Activated naive CD8-positive, alpha-beta T cell treated with anti-CD3 and anti-CD28 coated beads, Interleukin-2, amount 50 U/mL, for 16 hours (primary cell): ENCODE data around the gene PLCL2.

Source experiments
- DNase-seq: peaks from one replicate; pipeline ENCODE4 v3.0.0-alpha.2; 2020; ENCODE audit warnings: low read depth, low spot score

Gene PLCL2

DNA sequence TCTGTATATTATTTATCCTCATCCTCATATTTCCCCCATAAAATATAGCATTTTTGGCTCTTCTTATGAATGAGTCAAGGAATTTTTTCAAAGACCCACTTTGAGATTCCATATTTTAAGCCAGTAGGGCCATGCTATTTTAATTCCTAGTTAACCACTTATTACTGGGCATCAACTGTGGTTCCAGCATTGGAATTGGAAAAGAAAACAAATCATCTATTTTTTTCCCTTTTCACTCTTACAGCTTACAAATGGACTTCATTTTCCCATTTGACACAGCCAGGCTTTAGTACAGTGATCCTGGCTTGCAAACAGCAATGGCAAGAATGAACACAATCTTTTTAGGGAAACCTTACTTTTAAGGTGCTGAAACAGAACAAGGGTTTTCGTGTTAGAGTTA, 19.4 kb upstream of the PLCL2 start:
- no peak for DNase-seq

DNA sequence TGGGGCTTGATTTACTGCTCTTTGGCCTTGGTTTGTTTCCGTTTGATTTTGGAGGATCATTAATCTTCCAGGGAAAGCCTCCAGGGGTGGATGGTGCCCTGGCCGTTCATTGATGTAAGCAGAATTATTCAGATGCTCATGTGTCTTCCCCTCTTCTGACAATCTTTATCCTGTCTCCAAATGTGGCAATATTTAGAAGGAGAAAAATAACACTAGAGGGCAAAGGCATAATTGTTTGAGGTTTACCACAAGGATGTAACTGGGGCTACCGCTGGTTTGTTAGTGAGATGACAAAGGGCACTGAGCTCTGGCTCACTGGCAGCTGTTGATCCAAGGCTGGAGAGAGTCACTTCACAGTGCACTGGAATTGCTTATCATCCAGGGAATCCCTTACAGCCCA, 18.2 kb upstream of the PLCL2 start:
- no peak for DNase-seq

DNA sequence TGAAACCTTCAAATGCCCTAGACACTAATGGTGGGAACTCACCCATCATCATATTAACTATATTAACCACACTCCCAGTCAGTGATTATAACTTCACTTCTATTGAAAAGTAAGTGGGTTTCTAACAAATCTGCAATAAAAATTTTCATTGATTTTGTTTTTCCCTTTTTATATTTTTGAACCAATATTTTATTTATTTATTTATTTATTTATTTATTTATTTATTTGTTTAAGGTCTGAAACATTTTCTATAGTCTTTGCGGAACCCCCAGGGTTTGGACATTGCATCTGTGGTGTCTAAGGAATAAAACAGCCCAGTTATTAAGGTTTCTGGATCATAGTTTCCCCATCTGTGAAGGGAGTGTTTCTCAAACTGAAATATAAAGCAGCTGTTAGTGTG, 16.2 kb upstream of the PLCL2 start:
- DNase-seq: no peak

DNA sequence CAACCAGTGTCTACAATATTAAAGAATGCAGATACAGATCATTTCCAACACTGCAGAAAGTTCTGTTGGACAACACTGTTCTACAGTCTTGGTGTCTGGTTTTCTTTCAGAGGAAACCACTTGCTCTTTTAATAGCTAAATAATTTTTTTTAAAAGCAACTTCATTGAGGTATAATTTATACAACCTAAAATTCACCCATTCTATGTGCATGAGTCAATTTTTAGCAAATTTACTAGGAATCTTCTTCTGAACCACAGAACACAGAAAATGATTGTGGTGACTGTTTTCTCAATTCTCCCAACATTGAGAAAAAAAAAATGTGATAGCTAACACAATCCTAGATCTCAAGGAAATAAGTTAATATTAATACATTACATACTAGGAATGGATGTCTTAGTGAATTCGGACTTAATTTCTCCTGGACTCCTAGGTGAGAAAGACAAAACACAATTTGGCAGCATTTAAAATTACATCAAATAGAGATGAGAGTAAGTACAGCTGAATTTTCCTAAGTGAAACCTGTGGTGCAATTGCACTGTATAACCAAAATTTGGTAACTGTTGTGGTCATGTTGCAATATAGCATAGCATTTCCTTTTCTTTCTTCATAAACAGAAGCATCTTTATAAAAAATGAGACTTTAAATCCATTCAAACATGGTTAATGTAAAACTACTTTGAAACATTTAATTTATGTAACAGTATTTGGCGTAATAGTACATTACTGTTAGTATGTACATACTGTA, 15.3 kb upstream of the PLCL2 start:
- DNase-seq: no peak

DNA sequence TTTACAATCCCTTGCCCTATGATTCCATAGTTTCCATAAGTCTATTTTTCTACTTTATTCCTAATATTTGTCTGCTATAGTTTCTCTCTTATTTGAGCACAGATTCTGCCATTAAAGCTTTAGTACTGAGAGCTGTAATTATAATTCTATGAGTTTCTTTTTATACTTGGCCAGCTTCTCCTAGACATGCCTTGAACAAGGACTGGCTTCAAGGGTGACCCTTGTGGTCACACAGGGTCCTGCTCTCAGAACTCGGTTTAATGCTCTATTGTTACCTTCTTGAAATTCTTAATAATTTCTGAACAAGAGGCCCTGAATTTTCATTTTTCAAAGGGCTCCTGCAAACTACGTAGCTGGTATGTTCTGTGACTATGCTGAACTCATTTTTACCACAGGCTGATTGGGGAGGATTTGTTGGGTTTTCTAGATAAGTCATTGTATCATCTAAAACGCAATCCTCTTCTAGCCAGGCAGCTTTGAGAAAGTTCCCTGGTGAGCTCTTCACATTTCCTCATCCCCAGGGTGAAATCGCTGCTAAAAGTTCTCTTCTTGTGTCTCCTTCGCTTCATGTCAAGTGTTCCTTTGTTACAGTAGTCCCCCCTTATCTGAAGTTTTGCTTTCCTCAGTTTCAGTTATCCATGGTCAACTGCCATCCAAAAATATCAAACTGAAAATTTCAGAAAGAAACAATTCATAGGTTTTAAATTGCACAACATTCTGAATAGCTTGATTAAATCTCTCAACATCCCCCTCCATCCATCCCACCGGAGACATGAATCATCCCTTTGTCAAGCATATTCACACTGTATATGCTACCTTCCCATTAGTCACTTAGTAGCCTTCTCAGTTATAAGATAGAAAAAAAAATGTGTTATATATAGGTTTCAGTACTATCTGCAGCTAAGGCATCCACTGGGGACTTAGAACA, 12.6 kb upstream of the PLCL2 start:
- no peak for DNase-seq

DNA sequence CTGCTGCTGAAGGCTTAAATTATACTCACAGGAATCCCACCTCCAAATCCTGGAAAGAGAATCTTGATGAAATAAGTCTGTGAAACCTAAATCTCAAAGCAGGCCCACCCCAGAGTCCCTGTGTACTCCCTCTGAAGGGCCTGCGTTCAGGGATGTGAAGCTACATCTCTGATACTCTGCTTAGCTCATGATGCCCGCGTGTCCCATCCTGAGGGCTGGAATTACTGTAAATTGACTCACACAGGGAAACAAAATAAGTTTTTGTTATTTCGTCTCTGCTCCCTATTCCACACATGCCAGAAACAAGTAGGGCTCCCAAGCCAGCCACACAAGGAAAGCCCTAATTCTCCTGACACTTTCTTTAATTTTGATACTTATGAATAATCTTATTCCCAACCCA, 10.9 kb upstream of the PLCL2 start:
- DNase-seq: no peak

DNA sequence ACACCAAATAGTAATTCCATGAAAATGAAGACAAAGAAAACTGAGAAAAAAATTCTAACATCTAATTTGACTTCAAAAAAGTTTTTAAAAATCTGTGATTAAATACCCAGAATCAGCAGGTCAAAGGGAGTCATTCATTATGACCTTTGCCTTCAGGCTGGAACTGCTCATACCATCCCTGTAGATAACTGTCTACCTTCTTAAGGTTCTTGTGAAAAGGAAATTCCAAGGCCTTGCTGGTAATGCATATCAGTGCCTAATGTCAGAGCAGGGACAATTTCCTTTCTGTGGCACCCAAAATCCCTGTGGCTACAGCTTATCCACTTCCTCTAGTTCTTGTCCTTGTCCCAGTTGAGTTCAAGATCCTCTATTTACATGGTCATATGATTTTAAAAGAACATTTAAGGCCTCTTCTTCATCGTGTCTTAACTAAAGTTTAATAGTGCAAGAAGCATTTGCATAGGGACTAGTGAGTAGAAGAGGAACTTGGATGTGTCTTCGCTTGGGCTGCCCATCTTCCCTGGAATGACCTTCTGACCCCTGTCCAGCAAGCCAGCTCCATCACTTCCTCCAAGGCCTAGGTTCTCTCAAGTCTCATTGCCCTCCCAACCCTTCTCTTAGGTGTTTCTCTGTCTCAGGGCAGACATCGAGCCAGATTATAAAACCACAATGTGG, 8.7 kb upstream of the PLCL2 start:
- no peak for DNase-seq

DNA sequence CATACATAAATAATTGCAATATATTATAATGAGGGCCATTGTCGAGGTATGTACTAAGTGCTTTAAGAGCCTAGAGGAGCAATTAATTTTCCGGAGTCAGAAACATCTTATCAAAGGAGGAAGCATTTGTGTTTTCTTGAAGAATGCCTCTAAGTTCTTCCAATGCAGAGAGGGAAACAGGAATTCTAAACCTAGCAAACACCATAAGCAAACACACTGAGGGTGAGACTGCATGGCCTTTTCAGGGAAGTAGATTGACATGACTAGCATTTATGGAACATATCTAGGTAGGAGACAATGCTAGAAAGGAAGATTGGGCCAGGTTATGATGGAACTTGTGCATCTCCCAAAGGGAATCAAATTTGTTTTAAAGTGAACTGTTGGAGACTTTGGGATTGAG, 7.2 kb upstream of the PLCL2 start:
- no peak for DNase-seq

DNA sequence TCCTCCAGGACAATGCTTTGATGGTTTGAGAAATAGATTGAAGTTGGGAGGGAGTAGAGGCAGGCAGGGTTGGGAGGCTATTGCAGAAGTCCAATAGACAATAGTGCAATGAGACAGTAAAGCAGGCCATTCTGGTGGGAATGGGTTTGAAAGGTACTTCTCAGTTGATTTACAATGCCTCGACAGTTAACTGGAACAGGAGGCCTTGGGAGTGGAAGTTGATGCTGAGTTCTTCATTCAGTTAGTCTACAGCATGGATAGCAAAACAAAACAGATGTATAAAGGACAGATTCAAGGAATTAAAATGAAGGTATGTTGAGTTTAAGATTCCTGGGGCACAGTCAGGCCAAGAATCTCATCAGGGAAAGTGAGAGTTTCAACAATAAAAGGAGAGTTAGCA, 6.8 kb upstream of the PLCL2 start:
- DNase-seq: no peak

DNA sequence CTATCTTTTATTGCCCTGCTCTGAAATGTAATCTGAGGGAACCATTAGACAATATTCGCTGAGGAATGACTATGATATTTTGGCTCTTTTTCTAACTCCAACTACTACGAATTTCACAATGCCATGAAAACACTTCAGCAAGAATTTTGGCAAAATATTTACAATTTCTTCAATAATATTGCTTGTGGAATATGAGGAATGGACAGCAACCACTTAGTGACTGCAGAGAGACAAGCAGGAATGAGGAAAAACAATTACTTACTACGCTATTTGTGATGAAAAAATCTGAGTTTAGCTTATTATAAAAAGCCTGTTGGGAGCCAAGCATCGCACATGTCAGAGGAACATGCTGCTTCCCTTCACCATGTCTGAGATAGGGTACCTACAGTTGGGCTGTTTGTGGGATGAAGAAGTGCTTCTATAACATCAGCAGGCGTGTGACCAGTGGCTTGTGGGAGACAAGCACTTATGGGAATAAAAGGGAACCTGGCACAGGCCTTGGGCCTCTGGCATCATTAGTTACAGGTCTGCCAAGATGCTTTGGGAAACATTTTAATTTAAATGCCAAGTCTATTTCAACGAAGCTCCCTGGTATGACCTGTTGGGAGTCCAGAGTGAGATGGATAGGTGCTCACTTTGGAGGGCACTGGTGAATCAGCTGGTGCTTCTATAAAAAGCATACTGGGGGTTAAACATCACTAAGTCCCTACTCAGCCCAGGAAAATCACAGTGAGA, 2.7 kb upstream of the PLCL2 start:
- DNase-seq: no peak

DNA sequence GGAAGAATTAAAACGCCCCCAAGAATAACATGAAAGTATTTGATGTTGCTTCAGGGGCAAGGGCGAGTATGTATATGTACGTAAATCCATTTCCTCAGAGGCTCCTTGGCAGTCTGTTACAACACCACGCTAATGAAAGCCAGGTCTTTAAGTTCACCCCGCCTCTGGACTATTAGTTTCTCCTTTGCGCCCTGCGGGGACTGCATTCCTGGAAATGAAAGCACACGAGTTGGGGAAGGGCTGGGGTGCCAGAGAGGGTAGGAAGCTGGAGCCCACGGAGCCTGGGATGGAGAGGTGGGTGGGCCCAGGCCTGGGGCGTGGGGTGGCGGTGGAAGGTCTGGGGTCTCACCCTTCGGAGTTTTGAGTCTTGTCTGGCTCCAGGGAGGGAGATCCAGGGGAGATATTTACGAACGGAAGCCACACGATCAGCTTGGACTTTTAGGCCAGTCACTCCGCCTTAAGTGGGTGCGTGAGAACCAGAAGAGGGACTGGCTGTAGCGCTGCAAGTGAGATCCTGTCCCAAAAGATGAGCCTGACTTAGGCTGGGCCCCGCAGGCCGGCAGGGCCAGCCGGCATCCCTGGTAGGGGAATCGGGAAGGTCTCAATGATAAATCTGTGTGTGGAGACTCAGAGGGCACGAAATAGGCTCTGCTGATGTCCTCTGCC, 1.6 kb upstream of the PLCL2 start:
- DNase-seq: no peak

DNA sequence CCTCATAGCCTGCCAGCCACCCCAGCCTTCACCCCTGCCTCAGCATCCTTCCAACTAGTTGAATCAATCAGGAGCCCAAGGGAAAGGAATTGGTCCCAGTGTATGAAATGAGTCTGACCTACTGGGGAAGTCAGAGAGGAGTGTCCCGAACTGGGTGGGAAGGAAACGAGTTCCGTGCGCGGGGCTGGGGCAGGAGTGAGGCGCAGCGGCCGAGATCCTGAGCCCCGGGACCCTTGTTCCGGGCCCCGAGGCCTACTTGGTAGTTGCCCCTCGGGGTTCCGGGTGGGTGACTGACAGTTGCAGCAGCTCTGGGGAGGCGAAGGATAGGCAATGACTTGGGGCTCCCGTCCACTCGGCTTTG, 1.1 kb upstream of the PLCL2 start:
- no peak for DNase-seq

DNA sequence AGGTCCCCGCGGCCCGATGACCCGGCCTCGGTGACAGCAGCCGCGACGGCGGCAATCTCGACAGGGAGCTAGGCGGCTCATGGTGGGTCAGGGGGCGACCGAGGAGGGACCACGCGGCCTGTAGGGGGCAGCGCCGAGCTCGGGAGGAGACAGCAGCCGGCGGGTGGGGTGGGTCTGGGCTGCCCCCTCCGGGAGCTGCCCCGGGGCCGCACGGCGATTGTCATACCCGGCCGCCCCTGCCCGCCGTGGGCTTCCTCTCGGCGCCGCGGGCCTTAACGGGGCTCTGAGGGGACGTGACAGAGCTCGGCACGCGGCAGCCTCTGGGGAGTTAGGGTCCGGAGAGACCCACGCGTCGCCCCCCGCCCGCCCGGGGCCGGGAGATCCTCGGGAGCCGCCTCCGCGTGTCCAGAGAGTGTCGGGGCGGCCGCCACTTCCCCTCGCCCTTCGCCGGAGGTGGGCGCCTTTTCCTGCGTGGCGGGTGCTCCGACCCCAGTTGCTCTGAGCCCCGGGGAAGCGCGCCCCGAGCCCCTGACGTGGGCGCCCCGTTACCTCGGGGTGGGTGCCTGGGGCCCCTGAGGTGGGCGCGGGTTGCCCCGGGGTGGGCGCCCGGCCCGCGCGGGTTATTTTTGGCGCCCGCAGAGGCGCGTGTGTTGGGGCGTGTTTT, 539 bp upstream of the PLCL2 start:
- peak; percentile 65 for DNase-seq

DNA sequence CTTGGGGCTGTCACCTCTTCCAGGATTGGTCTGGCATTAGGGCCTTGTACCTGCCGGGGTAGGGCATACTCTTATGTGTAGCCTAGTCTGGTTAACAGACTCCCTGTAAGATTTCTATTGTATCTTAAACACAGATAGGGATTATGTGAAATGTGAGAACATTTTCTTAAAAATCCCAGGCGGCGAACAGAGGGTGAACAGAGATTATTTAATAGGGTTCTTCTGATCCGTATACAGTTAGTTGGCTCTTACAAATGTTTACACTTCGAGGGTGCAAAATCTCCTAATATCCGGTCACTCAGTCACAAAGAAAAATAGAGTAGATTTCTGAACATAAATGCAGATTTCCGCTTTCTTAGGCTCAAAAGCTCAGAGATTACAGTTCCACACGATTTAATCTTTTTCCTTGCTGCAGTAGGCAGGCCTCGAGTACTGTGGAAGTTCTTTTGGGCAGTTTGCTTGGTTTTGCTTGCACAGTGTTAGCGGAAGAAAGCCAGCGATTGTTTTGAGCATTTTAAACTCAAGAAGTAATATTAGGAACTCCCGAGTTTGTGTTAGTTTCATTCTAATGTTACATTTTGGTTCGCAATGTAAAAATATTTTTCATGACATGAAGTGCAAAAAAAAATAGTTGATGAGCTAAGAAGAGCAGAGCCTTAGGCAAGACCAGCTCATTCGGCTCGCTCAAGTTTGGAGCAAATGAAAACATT, 993 bp downstream of the PLCL2 start:
- DNase-seq: no peak

DNA sequence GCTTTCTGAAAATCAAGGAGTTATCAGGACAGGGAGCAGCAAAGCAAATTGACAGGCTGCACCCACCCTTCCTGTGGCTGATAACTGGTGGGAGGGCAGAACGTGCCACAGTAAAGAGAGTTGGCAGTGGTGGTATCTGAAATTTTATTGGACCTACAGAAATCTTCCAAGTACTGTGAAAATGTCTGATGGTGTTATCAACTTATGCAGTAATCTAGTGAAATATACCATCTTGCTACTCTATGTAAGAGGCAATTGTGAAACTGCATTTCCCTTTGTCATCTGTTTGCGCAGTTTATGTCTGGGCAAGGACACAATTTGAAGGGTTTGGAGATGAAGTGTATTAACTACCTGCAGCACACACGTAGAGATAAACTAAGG, 1.5 kb downstream of the PLCL2 start:
- DNase-seq: no peak

DNA sequence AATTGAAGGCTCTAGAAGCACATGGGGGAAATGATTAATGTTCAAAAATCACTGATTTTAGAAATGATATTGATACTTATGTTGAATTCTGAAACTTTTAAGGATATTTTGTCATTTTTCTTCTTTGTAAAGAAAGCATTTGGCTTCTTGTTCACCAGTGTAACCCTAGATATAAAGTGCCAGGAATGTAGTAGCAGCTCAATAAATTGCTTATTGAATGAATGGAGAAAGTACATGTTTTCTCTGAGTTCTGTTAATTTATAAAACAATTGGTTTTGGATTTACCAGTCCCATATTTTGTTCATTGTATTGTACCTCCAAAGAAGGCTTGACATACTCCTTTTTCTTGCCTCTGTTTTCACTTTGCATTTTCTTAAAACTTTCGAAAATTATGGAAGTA, 2.4 kb downstream of the PLCL2 start:
- no peak for DNase-seq

DNA sequence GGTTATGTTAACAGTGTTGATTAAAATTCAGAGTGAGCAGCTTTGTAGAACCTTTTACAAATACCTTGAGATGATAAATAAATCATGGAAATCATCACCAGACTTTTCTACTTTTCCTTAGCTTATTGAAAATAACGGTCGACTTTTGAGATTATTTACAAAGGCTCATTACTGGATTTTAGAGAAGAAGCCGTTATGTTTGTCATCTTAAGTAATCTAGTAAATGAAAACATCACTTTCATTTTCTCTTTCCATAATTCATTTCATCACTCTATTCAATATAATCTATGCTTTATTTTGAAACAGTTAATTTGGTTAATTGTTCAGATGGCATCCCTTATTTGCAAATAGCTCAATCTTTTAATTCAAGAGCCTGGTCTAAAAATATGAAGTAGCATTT, 3.6 kb downstream of the PLCL2 start:
- no peak for DNase-seq

DNA sequence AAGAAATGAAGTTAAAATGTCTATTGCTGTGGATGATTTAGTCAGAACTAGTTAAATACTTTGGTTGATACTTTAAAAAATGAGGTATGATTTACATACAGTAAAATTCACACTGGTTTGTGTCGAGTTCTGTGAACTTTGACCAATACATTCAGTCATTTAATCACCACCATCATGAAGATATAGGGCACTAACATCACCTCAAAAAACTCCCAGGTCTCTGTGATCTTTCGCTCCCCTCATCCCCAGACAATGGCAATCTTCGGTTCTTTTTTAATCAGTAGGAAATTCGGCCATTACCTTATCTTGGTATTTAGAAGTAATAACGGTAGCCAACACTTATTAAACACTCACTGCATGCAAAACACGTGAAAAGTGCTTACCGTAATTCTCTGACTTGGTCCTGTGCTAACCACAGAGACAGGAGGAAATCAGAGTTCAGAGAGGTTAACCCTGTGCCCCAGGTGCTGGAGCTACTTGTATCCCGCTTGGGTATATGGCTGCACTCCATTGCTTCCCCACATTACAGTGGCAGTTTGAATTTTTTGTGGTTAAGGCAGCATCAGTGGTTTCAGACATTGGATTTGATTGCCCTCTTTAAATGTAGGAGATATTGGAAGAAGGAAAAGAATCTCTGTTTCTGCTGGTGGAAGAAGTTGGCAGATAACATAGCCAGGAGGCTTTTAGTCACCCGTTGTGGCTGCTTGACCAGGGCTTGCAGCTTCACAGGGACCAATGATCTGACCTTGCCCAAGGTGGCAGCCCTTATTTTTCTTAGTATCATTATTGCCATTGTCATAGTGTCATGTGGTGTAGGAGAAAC, 4.2 kb downstream of the PLCL2 start:
- no peak for DNase-seq

DNA sequence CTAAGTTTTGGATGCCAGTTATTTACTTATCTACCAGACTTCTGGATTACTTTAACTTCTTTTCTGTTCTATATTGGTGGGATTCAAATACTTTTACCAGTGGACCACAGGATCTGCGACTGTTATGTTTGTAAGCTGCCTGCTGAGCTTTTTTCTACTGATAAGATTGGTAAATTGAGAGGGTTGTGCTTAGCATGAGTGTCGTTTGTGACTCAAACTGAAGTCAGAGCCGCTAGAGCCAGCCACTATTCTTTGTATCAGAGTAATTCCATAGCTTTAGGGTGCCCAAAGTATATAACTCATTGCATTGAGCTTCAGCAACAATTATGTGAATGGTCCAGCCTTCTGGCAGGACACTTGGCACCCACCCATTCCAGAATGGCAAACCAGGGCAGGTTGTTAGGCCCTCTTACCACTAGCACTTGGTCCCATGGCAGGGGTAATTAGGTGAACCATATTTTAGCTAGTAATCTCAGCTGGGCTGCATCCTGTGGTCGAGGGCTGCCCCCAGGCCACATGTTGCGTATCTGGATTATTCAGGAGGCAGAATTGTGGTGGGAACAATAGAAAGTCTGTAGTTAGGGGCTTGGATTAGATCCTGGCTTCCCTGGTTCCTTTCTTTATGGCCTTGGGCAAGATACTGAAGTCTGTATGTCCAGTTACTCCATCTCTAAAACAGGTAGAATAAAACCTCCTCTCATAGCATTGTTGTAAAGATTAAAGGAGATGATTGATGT, 6.0 kb downstream of the PLCL2 start:
- DNase-seq: no peak
